ENCODE measurements around the gene PSMG3.

Gene PSMG3

DNA sequence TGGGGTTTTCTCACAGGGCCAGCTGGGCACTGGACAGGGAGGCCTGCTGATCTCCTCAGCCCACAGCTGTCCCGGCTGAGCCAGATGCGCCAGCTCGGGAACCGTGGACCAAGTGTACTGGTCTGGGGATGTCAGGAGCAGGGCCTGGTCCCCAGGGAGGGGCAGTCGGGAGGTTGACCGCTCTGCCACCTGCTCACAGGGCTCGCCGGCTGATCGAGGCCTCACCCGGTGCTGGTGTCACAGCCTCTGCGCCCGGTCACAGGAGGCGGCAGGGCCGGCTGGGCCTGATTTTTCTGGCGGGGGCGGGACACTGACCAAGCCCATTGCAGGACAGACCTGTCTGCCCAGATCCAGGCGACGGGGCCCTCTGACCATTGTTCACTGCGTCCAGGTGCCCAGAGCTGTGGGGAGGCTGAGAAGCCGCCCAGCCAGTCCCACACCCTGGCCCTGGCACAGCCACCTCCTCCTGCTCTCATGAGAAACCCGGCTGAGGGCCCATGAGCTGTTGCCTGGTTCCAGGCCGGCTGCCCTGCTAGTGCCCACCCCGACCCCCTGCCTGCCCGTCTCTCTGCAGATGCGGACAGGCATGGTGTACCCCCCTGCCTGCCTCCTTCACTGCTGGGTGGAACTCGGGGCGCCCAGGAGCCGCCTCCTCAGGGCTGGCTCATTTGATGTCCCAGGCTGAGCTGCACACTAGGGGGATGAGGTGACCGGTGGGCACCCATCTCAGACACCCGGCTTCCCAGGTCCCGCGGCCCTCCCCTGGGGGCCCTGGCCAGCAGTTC is 10.8 kb downstream of the PSMG3 start:
- no peak for DNase-seq (ENCODE audit: low read depth, low spot score)

GRCh38 chr7:1558181-1558811 is 11.5 kb downstream of the PSMG3 start:
- DNase-seq (ENCODE audit: low read depth, low spot score), result peak; percentile 44

- DNase-seq (ENCODE audit: low read depth, low spot score), result no peak
These were observed 12.1 kb downstream of the PSMG3 start for GRCh38 chr7:1557771-1558170.

GRCh38 chr7:1557006-1557405 is 12.8 kb downstream of the PSMG3 start:
- no peak for DNase-seq (ENCODE audit: low read depth, low spot score)

- DNase-seq (ENCODE audit: low read depth, low spot score), result peak; percentile 66
These were observed 13.9 kb downstream of the PSMG3 start, which contains the start of gene TMEM184A for GRCh38 chr7:1555813-1556543. TSS of gene TMEM184A (minus strand) at chr7:1556205. CDS start at chr7:1555484, 721 bp downstream.

DNA sequence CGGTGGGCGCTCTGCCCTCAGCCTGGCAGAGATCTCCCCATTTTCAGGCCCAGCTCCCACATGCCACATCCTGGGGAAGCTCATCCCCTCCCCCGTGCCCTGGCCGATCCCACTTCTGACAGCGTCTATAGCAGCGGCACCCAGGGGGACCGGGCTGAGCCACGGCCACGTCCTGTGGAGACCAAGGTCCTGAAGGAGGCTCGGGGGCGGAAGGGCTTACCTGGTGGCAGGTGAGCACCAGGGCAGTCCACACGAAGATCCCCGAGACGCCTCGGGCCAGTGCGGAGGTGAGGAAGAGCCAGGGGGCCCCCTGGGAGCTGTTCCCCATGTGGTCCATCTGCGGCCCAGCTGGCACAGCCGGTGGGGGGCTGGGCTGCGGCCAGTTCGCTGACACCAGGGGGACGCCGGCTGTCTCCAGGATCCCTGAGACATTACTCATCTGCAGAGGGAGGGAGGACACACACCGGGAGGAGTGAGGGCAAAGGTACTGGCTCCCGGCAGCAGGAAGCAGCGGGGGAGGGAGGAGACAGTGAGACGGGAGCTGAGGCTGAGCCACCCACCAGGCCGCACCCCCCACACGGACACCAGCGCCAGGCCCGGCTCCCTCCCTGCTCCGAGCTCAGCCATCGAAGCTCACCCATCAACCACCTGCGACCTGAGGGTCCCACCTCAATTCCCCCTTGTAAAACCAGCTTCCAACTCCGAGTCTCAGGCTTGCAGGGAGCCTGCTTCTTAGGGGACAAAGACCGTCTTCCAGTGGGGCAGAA is 14.6 kb downstream of the PSMG3 start:
- peak; percentile 84 for DNase-seq (ENCODE audit: low read depth, low spot score)

GRCh38 chr7:1554333-1555045 is 15.3 kb downstream of the PSMG3 start:
- DNase-seq (ENCODE audit: low read depth, low spot score), result no peak

- DNase-seq (ENCODE audit: low read depth, low spot score), result no peak
These were observed 16.2 kb downstream of the PSMG3 start for GRCh38 chr7:1553512-1554210.

DNA sequence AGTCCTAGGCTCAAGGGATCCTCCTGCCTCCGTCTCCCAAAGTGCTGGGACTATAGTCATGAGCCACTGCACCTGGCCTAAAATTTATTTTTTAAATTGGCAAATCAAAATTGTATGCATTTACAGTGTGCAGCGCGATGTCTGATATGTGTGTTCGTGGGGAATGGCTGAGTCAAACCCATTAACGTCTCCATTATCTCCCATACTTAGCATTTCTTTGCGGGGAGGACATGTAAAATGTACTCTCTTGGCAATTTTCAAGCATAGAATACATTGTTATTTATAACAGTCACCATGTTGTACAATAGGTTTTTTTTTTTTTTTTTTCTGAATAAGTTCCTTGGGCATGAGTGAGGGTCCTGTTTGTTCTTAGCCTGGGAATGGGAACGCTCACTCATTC is 17.6 kb downstream of the PSMG3 start:
- peak; percentile 33 for DNase-seq (ENCODE audit: low read depth, low spot score)

GRCh38 chr7:1550846-1551155 is 19.0 kb downstream of the PSMG3 start:
- no peak for DNase-seq (ENCODE audit: low read depth, low spot score)

GRCh38 chr7:1550005-1550845 is 19.6 kb downstream of the PSMG3 start:
- DNase-seq (ENCODE audit: low read depth, low spot score), result no peak

DNA sequence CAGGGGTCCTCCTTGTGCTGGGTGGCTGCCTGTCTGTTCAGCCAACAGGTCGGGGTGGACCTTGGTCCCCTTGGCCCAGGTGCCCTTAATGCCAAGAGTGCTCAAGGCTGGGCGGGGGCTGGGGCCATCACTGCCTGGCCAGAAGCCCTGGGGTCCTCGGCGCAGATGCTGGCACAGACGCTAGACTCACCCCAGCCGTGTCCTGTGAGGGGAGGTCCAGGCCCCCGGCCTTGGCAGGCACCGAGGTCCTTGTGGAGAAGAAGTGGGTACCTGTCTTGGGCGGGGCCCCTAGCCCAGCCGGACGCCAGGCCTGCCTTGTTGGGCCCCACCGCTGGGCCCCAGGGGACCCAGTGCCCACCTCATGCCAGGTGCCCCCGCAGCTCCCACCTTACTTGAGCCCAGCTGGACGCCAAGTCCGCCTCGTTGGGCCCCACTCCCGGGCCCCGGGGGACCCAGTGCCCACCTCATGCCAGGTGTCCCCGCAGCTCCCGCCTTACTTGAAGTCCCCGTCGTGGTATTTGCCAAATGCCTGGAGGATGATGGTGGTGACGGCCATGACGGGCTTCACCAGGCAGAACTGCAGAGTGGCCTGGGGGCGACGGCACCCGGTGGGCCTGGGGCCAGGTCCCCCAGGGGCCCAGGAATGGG is 20.4 kb downstream of the PSMG3 start:
- DNase-seq (ENCODE audit: low read depth, low spot score), result no peak

- no peak for DNase-seq (ENCODE audit: low read depth, low spot score)
These were observed 20.9 kb downstream of the PSMG3 start for GRCh38 chr7:1548944-1549343.

DNA sequence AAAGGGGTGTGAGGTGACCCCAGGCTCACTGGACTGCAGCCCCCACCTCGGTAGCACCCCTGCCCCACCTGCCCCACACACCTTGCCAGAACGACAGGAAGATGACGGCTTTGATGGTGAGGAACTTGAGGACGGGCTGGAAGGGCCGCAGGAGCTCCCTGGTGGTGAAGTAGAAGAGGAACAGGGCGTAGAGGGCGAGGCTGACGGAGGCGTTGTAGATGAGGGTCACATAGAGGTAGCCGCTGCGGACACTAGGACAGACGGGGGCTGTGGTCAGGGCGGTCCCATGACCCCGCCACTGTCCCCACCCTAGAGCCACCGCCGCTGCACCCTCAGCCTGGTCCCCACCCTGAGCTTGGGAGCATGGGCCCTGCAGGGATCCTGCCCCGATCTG is 21.4 kb downstream of the PSMG3 start:
- no peak for DNase-seq (ENCODE audit: low read depth, low spot score)

DNA sequence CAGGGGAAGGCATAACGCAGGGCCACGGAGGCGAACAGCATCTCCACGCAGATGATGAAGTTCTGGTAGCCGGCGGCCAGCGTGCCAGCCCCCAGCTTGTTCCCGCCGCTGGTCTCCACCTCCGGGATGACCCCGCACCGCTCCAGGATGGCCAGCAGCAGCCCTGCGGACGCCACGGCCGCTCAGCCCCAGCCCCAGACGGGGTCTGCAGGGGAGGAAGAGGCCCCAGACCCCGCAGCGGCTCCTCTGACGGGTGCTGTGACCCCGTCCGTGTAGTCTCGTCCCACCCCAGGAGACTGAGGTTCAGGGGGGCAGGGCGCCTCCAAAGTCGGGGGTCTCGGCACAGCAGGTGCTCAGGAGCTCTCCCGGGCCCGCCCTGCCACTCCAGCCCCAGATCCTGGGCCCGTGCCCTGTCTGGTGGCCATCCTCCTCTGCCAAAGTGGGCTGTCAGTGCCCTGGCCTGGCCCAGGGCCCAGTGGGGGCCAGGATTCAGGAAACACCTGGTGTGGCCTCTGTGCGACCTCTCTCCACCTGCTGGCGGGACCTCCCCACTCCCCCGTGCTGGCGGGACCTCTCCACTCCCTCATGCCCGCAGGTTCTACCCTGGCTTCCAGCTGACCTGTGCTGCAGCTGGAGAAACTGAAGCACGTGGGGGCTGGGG is 21.9 kb downstream of the PSMG3 start:
- DNase-seq (ENCODE audit: low read depth, low spot score), result no peak

DNA sequence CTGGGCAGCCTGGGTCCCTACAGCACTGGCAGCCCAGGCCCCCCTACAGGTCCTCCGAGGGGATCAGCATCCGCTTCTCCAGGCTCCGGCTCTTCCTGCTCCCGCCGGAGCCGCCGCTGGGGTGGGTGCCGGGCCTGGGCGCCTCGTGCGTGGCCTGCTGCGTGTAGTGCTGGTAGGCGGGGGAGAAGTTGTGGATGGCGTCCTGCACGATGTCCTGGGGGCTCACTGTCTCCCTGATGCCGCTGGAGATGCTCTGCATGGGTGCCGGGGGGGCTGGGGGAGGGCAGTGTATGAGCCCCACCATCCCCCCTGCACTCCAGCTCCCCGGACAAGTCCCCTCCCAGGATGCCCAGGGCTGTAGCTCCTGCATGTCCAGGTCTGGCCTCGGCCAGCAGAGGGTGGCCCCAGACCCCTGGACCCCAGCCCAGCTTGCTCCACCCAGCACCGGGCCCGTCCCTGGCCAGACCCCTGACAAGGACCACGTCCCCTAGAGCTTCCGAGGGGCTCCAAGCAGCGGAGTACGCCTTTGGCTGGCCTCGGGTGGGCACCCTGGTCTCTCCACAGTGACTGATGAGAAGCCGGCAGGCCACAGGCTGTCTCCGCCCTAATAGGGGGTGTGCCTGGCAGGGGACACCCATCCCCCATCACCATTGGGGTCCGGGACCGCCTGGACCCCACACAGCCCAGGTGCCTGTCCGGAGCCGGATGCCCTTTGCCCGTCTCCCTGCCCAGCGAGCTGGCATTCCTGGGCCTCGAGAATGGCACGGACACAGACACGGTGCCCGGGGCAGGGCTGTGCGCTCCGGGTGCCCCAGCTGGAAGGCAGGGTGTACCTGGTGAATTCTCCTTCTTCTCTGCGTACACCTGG is 22.7 kb downstream of the PSMG3 start:
- no peak for DNase-seq (ENCODE audit: low read depth, low spot score)

- DNase-seq (ENCODE audit: low read depth, low spot score), result no peak
These were observed 23.4 kb downstream of the PSMG3 start for GRCh38 chr7:1546274-1546908.

All from astrocyte of the hippocampus (primary cell).